Breast epithelium (tissue), 3 donors: Measurements from ENCODE around the gene ZHX3.

Experiments
- CTCF ChIP-seq, 3 donors: fragments of 450-650 bp; IDR thresholded peaks; one replicate each; pipeline ENCODE4 v1.5.1; 2016 to 2017; ENCODE audit warnings: antibody characterized with exemption in 3 of 3, mild to moderate bottlenecking in 3 of 3, moderate library complexity in 3 of 3
- POLR2A ChIP-seq: fragments of 450-650 bp; IDR thresholded peaks from one replicate; pipeline ENCODE4 v1.6.1; 2016; ENCODE audit warnings: antibody characterized with exemption, mild to moderate bottlenecking, moderate library complexity
- POLR2AphosphoS5 ChIP-seq, 3 donors: sonication (generic); formaldehyde crosslinking; IDR thresholded peaks; one replicate each; pipeline ENCODE4 v1.6.1; 2017; ENCODE audit warnings: antibody characterized with exemption in 3 of 3

GRCh38 chr20:41357424-41358163 lies 40.1 kb upstream of the ZHX3 start:
- no peak for TF ChIP-seq CTCF (IDR thresholded peaks at IDR 0.05)
- no peak for TF ChIP-seq POLR2AphosphoS5 (IDR thresholded peaks at IDR 0.05)
- no peak for TF ChIP-seq POLR2A
